HG03442 (cell line): ENCODE data around the gene RPLP2.

ENCODE experiments used
- ATAC-seq: cut with Tn5 transposase; IDR thresholded peaks from one replicate; pipeline ENCODE4 v1.9.1; 2021; ENCODE audit warnings: mild to moderate bottlenecking, moderate library complexity; ENCODE audit not compliant: unreplicated experiment

RPLP2 gene

GRCh38 chr11:809287-810039, at the start of gene RPLP2:
TSS of gene RPLP2 (plus strand) at chr11:809967. CDS start at chr11:810235, 268 bp downstream.
- ATAC-seq: peak; percentile 71

DNA sequence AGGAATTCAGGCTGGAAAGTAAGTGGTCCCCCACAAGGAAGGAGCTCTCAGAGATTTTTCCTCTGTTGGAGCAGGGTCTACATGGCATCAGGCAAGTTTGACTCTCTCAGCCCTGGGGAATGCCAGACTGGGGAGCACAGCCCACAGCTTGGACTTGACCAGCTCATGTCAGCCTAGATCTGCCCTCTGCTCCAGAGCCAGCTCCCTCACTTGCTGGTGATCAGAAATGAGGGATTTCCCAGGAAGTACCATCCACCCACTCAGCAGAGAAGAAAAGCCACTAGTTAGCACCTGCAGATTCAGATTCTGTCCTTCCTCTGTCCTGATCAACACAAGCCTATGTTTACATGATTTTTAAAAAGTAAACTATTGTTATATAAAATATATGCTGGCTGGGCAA, 49.5 kb upstream of the RPLP2 start:
- no peak for ATAC-seq

- no peak for ATAC-seq
These were observed 48.1 kb upstream of the RPLP2 start for GRCh38 chr11:761526-762108.

GRCh38 chr11:762421-763072, 47.2 kb upstream of the RPLP2 start:
- ATAC-seq: no peak

DNA sequence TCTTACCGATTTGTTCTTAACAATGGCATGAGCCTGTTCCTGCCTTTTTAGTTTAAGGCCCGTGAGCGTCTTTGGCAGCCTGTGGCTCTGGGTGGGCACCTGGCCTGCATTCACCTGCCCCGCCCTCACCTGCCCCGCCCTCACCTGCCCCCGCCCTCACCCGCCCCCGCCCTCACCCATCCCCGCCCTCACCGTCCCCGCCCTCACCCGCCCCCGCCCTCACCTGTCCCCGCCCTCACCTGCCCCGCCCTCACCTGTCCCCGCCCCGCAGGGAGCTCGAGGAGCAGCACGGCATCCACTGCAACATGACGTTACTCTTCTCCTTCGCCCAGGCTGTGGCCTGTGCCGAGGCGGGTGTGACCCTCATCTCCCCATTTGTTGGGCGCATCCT, 46.7 kb upstream of the RPLP2 start:
- no peak for ATAC-seq

DNA sequence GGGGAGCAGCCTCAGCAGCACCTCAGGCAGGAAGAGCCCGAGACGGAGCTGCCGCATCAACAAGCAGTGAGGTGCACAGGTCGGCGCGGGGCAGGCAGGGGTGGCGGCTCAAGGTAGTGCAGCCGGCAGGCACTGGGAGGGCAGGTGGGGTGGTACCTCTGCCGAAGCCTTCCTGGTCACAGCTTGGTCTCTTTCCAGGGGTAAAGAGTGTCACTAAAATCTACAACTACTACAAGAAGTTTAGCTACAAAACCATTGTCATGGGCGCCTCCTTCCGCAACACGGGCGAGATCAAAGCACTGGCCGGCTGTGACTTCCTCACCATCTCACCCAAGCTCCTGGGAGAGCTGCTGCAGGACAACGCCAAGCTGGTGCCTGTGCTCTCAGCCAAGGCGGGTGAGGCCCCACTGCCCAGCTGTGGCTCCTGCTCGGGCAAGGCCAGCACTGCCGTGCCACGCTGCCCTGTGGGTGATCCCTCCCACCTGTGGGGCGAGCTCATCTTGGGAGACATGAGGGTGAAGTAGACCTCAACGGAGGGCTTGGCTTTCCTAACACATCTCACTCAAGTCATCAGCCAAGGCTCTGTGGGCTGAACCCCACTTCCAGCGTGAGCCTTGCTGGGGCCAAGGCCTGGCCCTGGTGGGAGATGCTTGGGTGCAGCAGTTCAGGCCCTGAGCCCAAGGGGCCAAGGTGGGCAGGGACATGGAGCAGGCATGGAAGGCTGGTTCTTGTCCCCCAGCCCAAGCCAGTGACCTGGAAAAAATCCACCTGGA, 46.0 kb upstream of the RPLP2 start:
- ATAC-seq: no peak

DNA sequence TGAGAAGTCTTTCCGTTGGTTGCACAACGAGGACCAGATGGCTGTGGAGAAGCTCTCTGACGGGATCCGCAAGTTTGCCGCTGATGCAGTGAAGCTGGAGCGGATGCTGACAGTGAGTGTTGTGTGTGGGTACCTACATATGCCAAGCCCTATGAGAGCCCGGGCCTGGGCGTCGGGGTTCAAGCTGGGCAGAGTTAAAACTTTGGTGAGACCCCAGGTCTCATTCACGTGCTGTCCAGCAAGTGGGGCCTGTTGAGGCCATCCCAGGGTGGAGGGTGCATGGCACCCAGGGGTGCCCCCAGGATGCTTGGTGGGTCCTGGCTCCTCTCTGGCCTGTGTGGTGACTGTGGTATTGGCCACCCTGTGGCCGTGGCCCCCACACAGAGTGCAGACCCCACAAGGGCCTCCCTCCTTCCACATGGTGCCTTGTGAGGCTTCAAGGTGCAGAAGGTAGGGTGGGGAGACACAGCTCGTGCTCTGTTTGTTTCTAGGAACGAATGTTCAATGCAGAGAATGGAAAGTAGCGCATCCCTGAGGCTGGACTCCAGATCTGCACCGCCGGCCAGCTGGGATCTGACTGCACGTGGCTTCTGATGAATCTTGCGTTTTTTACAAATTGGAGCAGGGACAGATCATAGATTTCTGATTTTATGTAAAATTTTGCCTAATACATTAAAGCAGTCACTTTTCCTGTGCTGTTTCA, 45.3 kb upstream of the RPLP2 start:
- no peak for ATAC-seq

DNA sequence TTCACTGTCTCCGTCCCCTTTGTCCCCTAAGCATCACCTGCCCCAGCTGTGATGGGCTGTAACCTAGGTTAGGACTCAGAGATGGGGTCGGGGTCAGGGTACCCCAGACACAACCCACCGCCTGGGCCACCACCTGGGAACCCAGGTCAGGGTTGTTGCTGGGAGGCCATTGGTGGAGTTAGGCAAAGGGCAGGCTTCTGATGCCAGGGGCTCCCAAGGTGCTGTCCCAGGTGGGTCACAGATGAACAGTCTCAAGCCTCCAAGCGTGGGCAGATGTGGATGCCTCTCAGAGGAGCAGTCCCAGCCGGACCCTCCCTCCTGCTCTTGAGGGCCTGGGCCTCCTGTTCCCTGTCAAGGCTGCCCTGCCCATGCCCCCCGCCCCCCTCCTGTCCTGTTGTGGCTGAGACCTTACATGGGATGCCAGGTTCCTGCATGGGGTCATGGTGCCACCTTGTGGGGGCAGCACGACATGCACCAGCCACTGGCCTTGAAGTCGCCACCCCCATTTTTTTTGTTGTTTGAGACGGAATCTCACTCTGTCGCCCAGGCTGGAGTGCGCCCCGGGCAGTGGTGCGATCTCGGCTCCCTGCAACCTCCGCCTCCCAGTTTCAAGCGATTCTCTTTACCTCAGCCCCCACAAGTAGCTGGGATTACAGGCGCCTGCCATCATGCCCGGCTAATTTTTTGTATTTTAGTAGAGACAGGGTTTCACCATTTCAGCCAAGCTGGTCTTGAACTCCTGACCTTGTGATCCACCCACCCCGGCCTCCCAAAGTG, 44.6 kb upstream of the RPLP2 start:
- ATAC-seq: no peak

DNA sequence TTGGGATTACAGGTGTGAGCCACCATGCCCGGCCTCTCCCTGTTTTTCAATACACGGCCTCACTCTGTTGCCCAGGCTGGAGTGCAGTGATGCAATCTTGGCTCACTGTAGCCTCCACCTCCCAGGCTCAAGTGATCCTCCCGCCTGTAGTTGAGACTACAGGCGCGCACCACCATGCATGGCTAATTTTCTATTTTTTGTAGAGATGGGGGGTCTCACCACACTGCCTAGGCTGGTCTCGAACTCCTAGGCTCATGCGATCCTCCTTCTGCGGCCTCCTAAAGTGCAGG, 44.0 kb upstream of the RPLP2 start:
- ATAC-seq: no peak

GRCh38 chr11:766106-766935, 43.4 kb upstream of the RPLP2 start:
- ATAC-seq: no peak

DNA sequence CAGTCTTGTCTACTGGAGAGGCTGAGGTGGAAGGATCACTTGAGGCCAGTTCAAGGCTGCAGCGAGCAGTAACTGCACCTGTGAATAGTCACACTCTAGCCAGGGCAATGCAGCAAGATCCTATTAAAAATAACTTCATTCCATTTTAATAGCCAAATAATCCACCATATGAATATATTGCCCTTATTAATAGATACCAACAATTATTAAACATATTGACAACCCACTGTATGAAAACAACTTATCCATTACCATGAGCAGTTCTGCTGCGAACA, 42.9 kb upstream of the RPLP2 start:
- ATAC-seq: no peak

GRCh38 chr11:767238-767637, 42.5 kb upstream of the RPLP2 start:
- ATAC-seq: no peak

DNA sequence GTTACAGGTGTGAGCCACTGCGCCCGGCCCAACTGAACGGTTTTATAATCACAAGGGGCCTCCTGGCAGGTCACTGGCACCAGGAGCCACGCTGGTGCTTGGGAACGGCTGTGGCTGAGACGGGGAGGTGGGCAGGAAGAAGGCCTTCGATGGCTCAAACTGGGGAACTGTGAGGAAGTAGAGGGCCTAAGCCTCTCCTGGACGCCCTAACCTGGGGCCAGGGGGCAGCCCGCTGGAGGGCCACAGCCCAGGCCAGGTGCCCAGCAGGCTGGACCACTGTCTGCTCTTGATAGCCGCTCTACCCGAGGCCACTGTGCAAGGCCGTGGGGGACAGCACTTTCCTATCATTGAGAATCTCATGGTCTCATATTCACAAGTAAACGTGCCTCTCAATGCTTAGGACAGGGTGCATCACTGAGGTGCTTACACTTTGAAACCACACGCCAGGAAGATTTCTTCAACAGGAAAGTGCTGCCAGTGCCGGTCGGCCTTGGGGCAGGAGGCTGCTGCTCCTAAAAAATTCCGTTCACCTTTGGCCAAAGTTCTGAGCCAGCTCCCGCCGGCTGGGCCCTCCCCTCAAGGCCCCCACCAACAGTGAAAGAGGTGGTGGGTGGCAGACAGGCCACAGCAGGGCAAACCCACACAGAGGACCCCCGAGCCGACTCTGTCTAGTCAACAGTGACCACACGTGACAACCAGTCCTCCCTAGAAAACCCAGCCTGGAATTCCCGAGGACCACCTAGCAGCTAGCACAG, 39.7 kb upstream of the RPLP2 start:
- ATAC-seq: no peak

- no peak for ATAC-seq
These were observed 38.8 kb upstream of the RPLP2 start for GRCh38 chr11:770642-771616.

DNA sequence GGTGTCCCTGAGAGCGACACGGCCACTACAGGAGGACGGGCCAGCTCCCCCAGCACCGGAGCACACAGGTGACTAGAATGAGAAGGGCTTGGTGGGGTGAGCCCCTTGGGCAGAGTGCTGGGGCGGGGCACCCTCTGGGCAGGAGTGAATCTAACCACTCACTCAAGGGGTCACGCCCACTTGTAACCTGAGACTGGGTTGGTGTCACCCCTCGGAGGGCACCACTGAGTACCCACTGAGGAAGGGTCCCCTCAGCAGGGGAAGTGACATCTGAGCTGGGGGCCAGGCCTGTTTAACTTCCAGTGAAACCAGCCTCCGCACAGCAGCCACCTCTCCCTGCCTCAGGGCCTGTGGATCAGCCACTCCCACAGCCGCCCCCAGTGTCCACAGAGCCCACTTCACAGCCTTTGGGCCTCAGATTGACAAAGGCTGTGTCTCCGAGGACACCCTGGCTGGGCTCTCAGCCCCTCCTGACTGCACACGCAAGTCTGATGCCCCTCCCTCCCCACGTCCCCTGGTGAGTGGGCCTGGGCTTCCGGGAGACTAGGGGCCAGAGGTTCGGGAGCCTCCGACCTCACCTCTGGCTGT, 38.1 kb upstream of the RPLP2 start:
- ATAC-seq: no peak

- ATAC-seq: no peak
These were observed 37.1 kb upstream of the RPLP2 start for GRCh38 chr11:772429-773390.
